GM12878 (cell line): ENCODE results near the gene SMG6. TPM values are rescaled to one million over a fixed set of nuclear protein-coding genes. Genes with fewer than 3 reads are reported as not detected.

Experiments
- ATAC-seq: fragments of 200-7000 bp; cut with Tn5 transposase; 3 replicates; pipeline ENCODE4 v1.9.1; 2020; ENCODE audit warnings: mild to moderate bottlenecking, moderate library complexity
- BruUV-seq: library from RNA; stranded (reverse); fragments of 400-500 nt; replicated peaks from 2 replicates; lab custom pipeline; 2021; lab: Mats Ljungman, UMichigan
- CTCF ChIA-PET: fragments of 300-600 bp; sonication (Branson Sonifier 250); formaldehyde crosslinking; extraction: SDS; loops from one replicate; lab custom pipeline; 2021; ENCODE audit warnings: inconsistent platforms; lab: Yijun Ruan, JAX
- POLR2A ChIA-PET: fragments of 350-600 bp; formaldehyde crosslinking; extraction: SDS; loops from one replicate; lab custom pipeline; 2021; ENCODE audit warnings: inconsistent platforms; lab: Charles Lee
- RAD21 ChIA-PET: fragments of 300-600 bp; sonication (Branson Sonifier 250); formaldehyde crosslinking; loops from one replicate; lab custom pipeline; 2023; ENCODE audit warnings: antibody characterized with exemption; ENCODE audit not compliant: unreplicated experiment; lab: Charles Lee
- SMC1A ChIA-PET: fragments of 300-600 bp; sonication (Branson Sonifier 250); formaldehyde crosslinking; loops from one replicate; lab custom pipeline; 2023; ENCODE audit not compliant: unreplicated experiment, uncharacterized antibody; lab: Charles Lee
- DNase-seq: peaks from one replicate; pipeline ENCODE4 v3.0.0-alpha.2; 2011; ENCODE audit warnings: low read depth, low spot score
- FAIRE-seq: peaks from 3 replicates; lab custom pipeline; 2011; peaks lifted over from hg19 to GRCh38; lab: Jason Lieb, UNC
- H2AFZ ChIP-seq: 2 replicates; pipeline ENCODE4 v1.6.0; 2011; ENCODE audit warnings: low read depth, low read length, control low read depth; ENCODE audit not compliant: control insufficient read depth
- H3K27ac ChIP-seq: 2 replicates; pipeline ENCODE4 v1.5.1; 2011; ENCODE audit warnings: control low read depth; ENCODE audit not compliant: control insufficient read depth, insufficient read depth
- H3K27me3 ChIP-seq, 2 experiments: replicated peaks in 1 of 2; 2 replicates each; pipeline versions ENCODE4 v1.6.0 to v1.6.1; 2011; ENCODE audit warnings: low read length in 1 of 2; ENCODE audit not compliant: control insufficient read depth in 2 of 2, insufficient read depth in 2 of 2
- H3K36me3 ChIP-seq, 2 experiments: 2 replicates each; pipeline ENCODE4 v1.5.1; 2011; ENCODE audit warnings: low read length in 1 of 2; ENCODE audit not compliant: control insufficient read depth in 2 of 2, insufficient read depth in 2 of 2
- H3K4me1 ChIP-seq: 2 replicates; pipeline ENCODE4 v1.6.1; 2011; ENCODE audit warnings: mild to moderate bottlenecking, low read length, moderate library complexity, mixed read lengths; ENCODE audit not compliant: control insufficient read depth, insufficient read depth
- H3K4me2 ChIP-seq: 2 replicates; pipeline ENCODE4 v1.6.0; 2011; ENCODE audit warnings: control low read depth; ENCODE audit not compliant: control insufficient read depth, insufficient read depth
- H3K4me3 ChIP-seq: fragments of 200-600 bp; sonication (generic); 2 replicates; pipeline ENCODE4 v1.5.1; 2016
- H3K79me2 ChIP-seq: 2 replicates; pipeline ENCODE4 v1.6.0; 2011; ENCODE audit warnings: low read length; ENCODE audit not compliant: control insufficient read depth, insufficient read depth
- H3K9ac ChIP-seq: 2 replicates; pipeline ENCODE4 v1.8.0; 2011; ENCODE audit warnings: low read length, control low read depth, mixed read lengths; ENCODE audit not compliant: control insufficient read depth, insufficient read depth
- H3K9me3 ChIP-seq: replicated peaks from 3 replicates; pipeline ENCODE4 v1.5.1; 2011; ENCODE audit warnings: mild to moderate bottlenecking, low read length; ENCODE audit not compliant: control insufficient read depth, insufficient read depth
- H4K20me1 ChIP-seq: 2 replicates; pipeline ENCODE4 v1.6.0; 2011; ENCODE audit not compliant: control insufficient read depth, insufficient read depth
- ATF3 ChIP-seq: IDR thresholded peaks from 2 replicates; pipeline ENCODE4 v1.6.1; 2011; ENCODE audit warnings: low read depth, mild to moderate bottlenecking, low read length, moderate library complexity, borderline replicate concordance; ENCODE audit errors: extremely low read depth
- CBX3 ChIP-seq: fragments of 200-600 bp; sonication (generic); IDR thresholded peaks from 2 replicates; pipeline ENCODE4 v1.6.1; 2016; ENCODE audit warnings: low read depth, borderline replicate concordance
- CHD2 ChIP-seq: IDR thresholded peaks from 2 replicates; pipeline ENCODE4 v1.6.1; 2011; ENCODE audit warnings: low read depth, low read length, improper control_type of control experiment, borderline replicate concordance
- FOXK2 ChIP-seq: fragments of 450-650 bp; IDR thresholded peaks from 2 replicates; pipeline ENCODE4 v1.6.1; 2017; ENCODE audit warnings: mild to moderate bottlenecking, moderate library complexity
- IKZF2 ChIP-seq, 2 experiments: fragments of 450-650 bp; IDR thresholded peaks; 2 replicates each; pipeline ENCODE4 v1.6.1; 2017; ENCODE audit warnings: mild to moderate bottlenecking in 2 of 2, moderate library complexity in 2 of 2
- IRF4 ChIP-seq: IDR thresholded peaks from 2 replicates; pipeline ENCODE4 v1.6.1; 2011; ENCODE audit warnings: low read depth, low read length
- KAT2A ChIP-seq: conservative IDR thresholded peaks from 2 replicates; pipeline ENCODE4 v1.6.1; 2011; ENCODE audit warnings: low read depth, low read length; ENCODE audit not compliant: control insufficient read depth
- NFXL1 ChIP-seq: fragments of 450-650 bp; IDR thresholded peaks from 2 replicates; pipeline ENCODE4 v1.6.1; 2017; ENCODE audit warnings: antibody characterized with exemption, mild to moderate bottlenecking, borderline replicate concordance
- PAX8 ChIP-seq: fragments of 450-650 bp; IDR thresholded peaks from 2 replicates; pipeline ENCODE4 v1.6.1; 2017; ENCODE audit warnings: mild to moderate bottlenecking, moderate library complexity
- POLR2A ChIP-seq: IDR thresholded peaks from 2 replicates; pipeline ENCODE4 v1.6.1; 2011; ENCODE audit warnings: low read depth, mild to moderate bottlenecking, low read length
- POLR2AphosphoS2 ChIP-seq: IDR thresholded peaks from 2 replicates; pipeline ENCODE4 v1.6.1; 2011; ENCODE audit warnings: low read depth, mild to moderate bottlenecking, low read length, improper control_type of control experiment, moderate library complexity
- POU2F2 ChIP-seq: IDR thresholded peaks from 3 replicates; pipeline ENCODE4 v1.6.1; 2011; ENCODE audit warnings: low read depth, mild to moderate bottlenecking, low read length, borderline replicate concordance
- RBBP5 ChIP-seq: fragments of 200-600 bp; sonication (generic); conservative IDR thresholded peaks from 2 replicates; pipeline ENCODE4 v1.6.1; 2016
- RUNX3 ChIP-seq: IDR thresholded peaks from 2 replicates; pipeline ENCODE4 v1.6.1; 2012; ENCODE audit warnings: low read length, inconsistent platforms
- SIN3A ChIP-seq: IDR thresholded peaks from 2 replicates; pipeline ENCODE4 v1.6.1; 2012; ENCODE audit warnings: low read depth, low read length, improper control_type of control experiment
- SPI1 ChIP-seq: IDR thresholded peaks from 2 replicates; pipeline ENCODE4 v1.6.1; 2011; ENCODE audit warnings: low read depth, mild to moderate bottlenecking, low read length, moderate library complexity, borderline replicate concordance; ENCODE audit not compliant: insufficient read depth
- WGBS: methylation state at CpG from one replicate; pipeline ENCODE4 v1.1.6; 2016; ENCODE audit warnings: low lambda C conversion rate; ENCODE audit not compliant: insufficient replicate concordance, insufficient coverage; ENCODE audit errors: missing lambda C conversion rate; 5-methylcytosine and 5-hydroxymethylcytosine counted together
- in situ Hi-C: fragments of 300-500 bp; cut with MboI; formaldehyde crosslinking; loops from 9 replicates; pipeline ENCODE4 v1.14.3; 2018; ENCODE audit warnings: mixed read lengths
- intact Hi-C: fragments of 100-400 bp; cut with micrococcal nuclease; formaldehyde crosslinking; loops from one replicate; pipeline ENCODE4 v1.14.2; 2022; ENCODE audit not compliant: unreplicated experiment
- polyA plus RNA-seq, 11 experiments: library from polyadenylated mRNA; depleted of rRNA in 4 of 11; unstranded in 6 of 11; stranded (reverse) in 5 of 11; fragments of >200 nt; fragmentation: Nextera tagmentation in 4 of 11; fragmentation: Illumina TruSeq in 1 of 11; extraction: Ambion mirVana in 4 of 11; extraction: Trizol in 1 of 11; gene quantifications; 1 replicate in 1 of 11; 2 replicates in 10 of 11; pipeline versions ENCODE4 v1.2.1 to v1.2.3, GENCODE V29; 2011 to 2016; ENCODE audit warnings: inconsistent platforms in 2 of 11, missing spikeins in 2 of 11, low read depth in 1 of 11
- total RNA-seq, 4 experiments: library from RNA; depleted of rRNA in 3 of 4; stranded (reverse); fragments of >200 nt in 3 of 4; fragmentation: Illumina TruSeq in 1 of 4; extraction: Trizol in 1 of 4; gene quantifications; 2 replicates each; pipeline versions ENCODE4 v1.2.1 to v1.2.3, GENCODE V29; 2013 to 2021

The SMG6 gene
- total and polyA plus RNA-seq, 10 of the 15 experiments (the other 5 are each of a cell fraction or from before 2014, with no cell fraction given): 0.58 to 28.7 (median 15.7) TPM

GRCh38 chr17:2297023-2297422 is 6.6 kb downstream of the SMG6 start:
- BruUV-seq: no TSS peak
- Histone ChIP-seq H3K4me2 (no peak overlapping the region), H3K79me2 (peaks cover 31% of the 10 kb centered on the region), H3K27me3 (no peaks in the 10 kb centered on the region), H4K20me1 (no peaks in the 10 kb centered on the region), H3K36me3 (peaks cover 5 to 27% of the 10 kb centered on the region in 2 experiments), H3K9me3 (no peaks in the 10 kb centered on the region; the same call in 2 of the 3 replicates), H3K4me1 (peaks cover 14% of the 10 kb centered on the region), H3K4me3 (no peak overlapping the region), H2AFZ (no peak overlapping the region), H3K27ac (no peak overlapping the region), H3K9ac (no peak overlapping the region)
- RAD21 ChIA-PET: no interaction called here
- WGBS: 86% methylated on average over 5 of the region's 5 CpGs
- no peak for ATAC-seq
- no peak for FAIRE-seq
- POLR2A ChIA-PET: interaction anchor here (1.9 kb wide), 1 partner anchor 24 kb away, joined by 5 read pairs; no protein-coding TSS in a partner anchor
- CTCF ChIA-PET: interaction anchor here (0.9 to 1.8 kb wide), 3 partner anchors 13 to 244 kb away, joined by 3 to 5 read pairs (median 3); no protein-coding TSS in a partner anchor
- SMC1A ChIA-PET: interaction anchor here (0.8 to 1.2 kb wide), 3 partner anchors 13 to 39 kb away, joined by 3 read pairs; partner anchors contain the start of gene TSR1
- in situ Hi-C loops (no loop called here), intact Hi-C loops (no loop called here)
- DNase-seq: no peak
- TF ChIP-seq KAT2A (no peak), FOXK2 (no peak)

GRCh38 chr17:2295575-2295974 is 8.0 kb downstream of the SMG6 start:
- Histone ChIP-seq H3K9me3 (no peaks in the 10 kb centered on the region; the same call in 2 of the 3 replicates), H3K4me3 (peak overlapping the region; percentile 40), H3K4me2 (peak overlapping the region; percentile 39), H3K36me3 (peaks cover 5 to 32% of the 10 kb centered on the region in 2 experiments), H3K27ac (peak overlapping the region; percentile 37; the same call in 1 of the 2 replicates), H3K4me1 (peaks cover 16% of the 10 kb centered on the region), H4K20me1 (no peaks in the 10 kb centered on the region), H2AFZ (no peak overlapping the region), H3K27me3 (no peaks in the 10 kb centered on the region), H3K79me2 (peaks cover 20% of the 10 kb centered on the region), H3K9ac (no peak overlapping the region)
- no TSS peak for BruUV-seq
- ChIA-PET RAD21 (interaction anchor here (0.6 to 1.1 kb wide), 2 partner anchors 51 to 416 kb away, joined by 3 read pairs; no protein-coding TSS in a partner anchor), CTCF (interaction anchor here (0.9 to 2.0 kb wide), 6 partner anchors 10 to 241 kb away, joined by 3 to 8 read pairs (median 4); partner anchors contain the start of gene HIC1), POLR2A (no interaction called here), SMC1A (interaction anchor here (1.0 to 1.2 kb wide), 3 partner anchors 12 to 51 kb away, joined by 3 to 4 read pairs (median 3); no protein-coding TSS in a partner anchor)
- ATAC-seq: peak; percentile 78
- peak; percentile 80 for FAIRE-seq
- no peak for DNase-seq
- WGBS: 42% methylated on average over 1 of the region's 1 CpG
- in situ Hi-C loops: no loop called here
- intact Hi-C loops: no loop called here
- TF ChIP-seq SPI1 (no peak), POLR2AphosphoS2 (no peak), RBBP5 (no peak), ATF3 (no peak), SIN3A (no peak), POU2F2 (peak; percentile 24; the same call in 1 of the 3 replicates), RUNX3 (peak; percentile 62), CHD2 (no peak), CBX3 (no peak), IKZF2 (IDR thresholded peaks at IDR 0.05) (0 out of 4 replicates have a peak, but pooled peaks of 1 of the 2 experiments have one; percentile 22), IRF4 (0 out of 2 replicates have a peak, but pooled peaks have one; percentile 33), POLR2A (no peak), PAX8 (no peak), NFXL1 (no peak)
